HEK293 (cell line): Measurements from ENCODE around the gene MYOM1.

Experiments used
- CTCF ChIA-PET: fragments of 350-600 bp; formaldehyde crosslinking; extraction: SDS; loops from one replicate; lab custom pipeline; 2021; ENCODE audit warnings: antibody characterized with exemption; lab: Yijun Ruan, JAX
- POLR2A ChIA-PET: fragments of 300-600 bp; formaldehyde crosslinking; extraction: SDS; loops from one replicate; lab custom pipeline; 2020; ENCODE audit warnings: antibody characterized with exemption, inconsistent platforms; lab: Yijun Ruan, JAX
- H3K27ac ChIP-seq: fragments of 200-500 bp; sonication (Bioruptor generic); 2 replicates; pipeline ENCODE4 v1.5.1; 2014; ENCODE audit warnings: low read depth, low read length, control low read depth, inconsistent platforms; ENCODE audit errors: extremely low read depth
- H3K36me3 ChIP-seq, 2 experiments: fragments of 200-500 bp in 1 of 2; sonication (Bioruptor generic) in 1 of 2; 1 replicate in 1 of 2; 2 replicates in 1 of 2; pipeline ENCODE4 v1.5.1; 2014 to 2017; ENCODE audit warnings: inconsistent platforms in 2 of 2, low read length in 2 of 2; ENCODE audit not compliant: control insufficient read depth in 2 of 2, insufficient read depth in 1 of 2
- H3K4me1 ChIP-seq: fragments of 200-500 bp; sonication (Bioruptor generic); 2 replicates; pipeline ENCODE4 v1.5.1; 2014; ENCODE audit warnings: mild to moderate bottlenecking, low read length, inconsistent platforms; ENCODE audit not compliant: control insufficient read depth, insufficient read depth
- H3K4me3 ChIP-seq: 2 replicates; pipeline ENCODE4 v1.5.1; 2011; ENCODE audit warnings: low read depth, mild to moderate bottlenecking, control low read depth, low read length, moderate library complexity
- H3K9me3 ChIP-seq: fragments of 200-500 bp; sonication (Bioruptor generic); 2 replicates; pipeline ENCODE4 v1.5.1; 2014; ENCODE audit warnings: low read depth, low read length, inconsistent platforms; ENCODE audit not compliant: control insufficient read depth, insufficient read depth
- EGR2 ChIP-seq: fragments of 450-650 bp; formaldehyde crosslinking; IDR thresholded peaks from 2 replicates; pipeline ENCODE4 v1.5.1; 2016; ENCODE audit warnings: low read depth, missing biosample characterization, missing genetic modification characterization
- GLIS1 ChIP-seq: fragments of 450-650 bp; formaldehyde crosslinking; IDR thresholded peaks from 2 replicates; pipeline ENCODE4 v1.5.1; 2016; ENCODE audit warnings: missing biosample characterization, missing genetic modification characterization
- KLF17 ChIP-seq: fragments of 450-650 bp; formaldehyde crosslinking; IDR thresholded peaks from 2 replicates; pipeline ENCODE4 v1.5.1; 2016; ENCODE audit warnings: missing biosample characterization, missing genetic modification characterization
- PRDM10 ChIP-seq: fragments of 450-650 bp; formaldehyde crosslinking; IDR thresholded peaks from 2 replicates; pipeline ENCODE4 v1.5.1; 2016; ENCODE audit warnings: missing biosample characterization, missing genetic modification characterization
- ZNF138 ChIP-seq: fragments of 450-650 bp; formaldehyde crosslinking; IDR thresholded peaks from 2 replicates; pipeline ENCODE4 v1.5.1; 2016; ENCODE audit warnings: missing biosample characterization, missing genetic modification characterization, borderline replicate concordance
- ZNF146 ChIP-seq: fragments of 450-650 bp; formaldehyde crosslinking; IDR thresholded peaks from 2 replicates; pipeline ENCODE4 v1.5.1; 2016; ENCODE audit warnings: missing biosample characterization, missing genetic modification characterization
- ZNF175 ChIP-seq: fragments of 450-650 bp; formaldehyde crosslinking; IDR thresholded peaks from 2 replicates; pipeline ENCODE4 v1.5.1; 2016; ENCODE audit warnings: missing biosample characterization, missing genetic modification characterization
- ZNF184 ChIP-seq: fragments of 450-650 bp; IDR thresholded peaks from 2 replicates; pipeline ENCODE4 v1.5.1; 2018; ENCODE audit warnings: missing biosample characterization, mild to moderate bottlenecking, missing genetic modification characterization
- ZNF24 ChIP-seq: fragments of 450-650 bp; formaldehyde crosslinking; IDR thresholded peaks from 2 replicates; pipeline ENCODE4 v1.5.1; 2016; ENCODE audit warnings: missing biosample characterization, missing genetic modification characterization
- ZNF292 ChIP-seq: fragments of 450-650 bp; formaldehyde crosslinking; IDR thresholded peaks from 2 replicates; pipeline ENCODE4 v1.5.1; 2016; ENCODE audit warnings: low read depth, missing biosample characterization, missing genetic modification characterization, borderline replicate concordance
- ZNF391 ChIP-seq: fragments of 450-650 bp; formaldehyde crosslinking; IDR thresholded peaks from 2 replicates; pipeline ENCODE4 v1.5.1; 2016; ENCODE audit warnings: low read depth, missing biosample characterization, missing genetic modification characterization, borderline replicate concordance
- ZNF416 ChIP-seq: fragments of 450-650 bp; formaldehyde crosslinking; IDR thresholded peaks from 2 replicates; pipeline ENCODE4 v1.5.1; 2016; ENCODE audit warnings: missing biosample characterization, missing genetic modification characterization
- ZNF529 ChIP-seq: fragments of 450-650 bp; formaldehyde crosslinking; IDR thresholded peaks from 2 replicates; pipeline ENCODE4 v1.5.1; 2017; ENCODE audit warnings: missing genetic modification characterization, missing biosample characterization; ENCODE audit not compliant: insufficient replicate concordance
- ZNF624 ChIP-seq: fragments of 450-650 bp; formaldehyde crosslinking; IDR thresholded peaks from 2 replicates; pipeline ENCODE4 v1.5.1; 2017; ENCODE audit warnings: missing biosample characterization, missing genetic modification characterization
- ZNF660 ChIP-seq: fragments of 450-650 bp; IDR thresholded peaks from 2 replicates; pipeline ENCODE4 v1.5.1; 2018; ENCODE audit warnings: missing biosample characterization, mild to moderate bottlenecking, missing genetic modification characterization
- ZNF707 ChIP-seq: fragments of 450-650 bp; formaldehyde crosslinking; IDR thresholded peaks from 2 replicates; pipeline ENCODE4 v1.5.1; 2016; ENCODE audit warnings: missing biosample characterization, missing genetic modification characterization
- ZNF768 ChIP-seq: fragments of 450-650 bp; formaldehyde crosslinking; IDR thresholded peaks from 2 replicates; pipeline ENCODE4 v1.5.1; 2018; ENCODE audit warnings: missing biosample characterization, mild to moderate bottlenecking, missing genetic modification characterization
- TF ChIP-seq, protein P1 (sequence below): fragments of 450-650 bp; formaldehyde crosslinking; IDR thresholded peaks from 2 replicates; pipeline ENCODE4 v1.5.1; 2016; ENCODE audit warnings: missing biosample characterization, missing genetic modification characterization
- TF ChIP-seq, protein P2 (sequence below): fragments of 450-650 bp; formaldehyde crosslinking; IDR thresholded peaks from 2 replicates; pipeline ENCODE4 v1.5.1; 2016; ENCODE audit warnings: missing biosample characterization, missing genetic modification characterization, borderline replicate concordance
- TF ChIP-seq, protein P3 (sequence below): fragments of 450-650 bp; formaldehyde crosslinking; IDR thresholded peaks from 2 replicates; pipeline ENCODE4 v1.5.1; 2016; ENCODE audit warnings: missing biosample characterization, missing genetic modification characterization

MYOM1 gene

GRCh38 chr18:3150274-3150673, 69.5 kb downstream of the MYOM1 start:
- Histone ChIP-seq H3K36me3 (no peaks in the 10 kb centered on the region), H3K9me3 (no peaks in the 10 kb centered on the region), H3K4me3 (no peak overlapping the region), H3K4me1 (no peaks in the 10 kb centered on the region), H3K27ac (no peak overlapping the region)
- TF ChIP-seq ZNF660 (tag by site-specific recombination) (no peak), KLF17 (tag by site-specific recombination) (no peak), ZNF707 (no peak), ZNF184 (tag by site-specific recombination) (no peak), EGR2 (tag by site-specific recombination) (no peak), ZNF391 (tag by site-specific recombination) (no peak), ZNF138 (tag by site-specific recombination) (no peak), ZNF416 (no peak), PRDM10 (tag by site-specific recombination) (no peak), ZNF292 (no peak), ZNF529 (no peak), GLIS1 (tag by site-specific recombination) (no peak), ZNF146 (tag by site-specific recombination) (no peak), ZNF175 (tag by site-specific recombination) (no peak), ZNF624 (no peak), ZNF768 (tag by site-specific recombination) (no peak), ZNF24 (tag by site-specific recombination) (no peak)
- TF ChIP-seq, protein P1, sequence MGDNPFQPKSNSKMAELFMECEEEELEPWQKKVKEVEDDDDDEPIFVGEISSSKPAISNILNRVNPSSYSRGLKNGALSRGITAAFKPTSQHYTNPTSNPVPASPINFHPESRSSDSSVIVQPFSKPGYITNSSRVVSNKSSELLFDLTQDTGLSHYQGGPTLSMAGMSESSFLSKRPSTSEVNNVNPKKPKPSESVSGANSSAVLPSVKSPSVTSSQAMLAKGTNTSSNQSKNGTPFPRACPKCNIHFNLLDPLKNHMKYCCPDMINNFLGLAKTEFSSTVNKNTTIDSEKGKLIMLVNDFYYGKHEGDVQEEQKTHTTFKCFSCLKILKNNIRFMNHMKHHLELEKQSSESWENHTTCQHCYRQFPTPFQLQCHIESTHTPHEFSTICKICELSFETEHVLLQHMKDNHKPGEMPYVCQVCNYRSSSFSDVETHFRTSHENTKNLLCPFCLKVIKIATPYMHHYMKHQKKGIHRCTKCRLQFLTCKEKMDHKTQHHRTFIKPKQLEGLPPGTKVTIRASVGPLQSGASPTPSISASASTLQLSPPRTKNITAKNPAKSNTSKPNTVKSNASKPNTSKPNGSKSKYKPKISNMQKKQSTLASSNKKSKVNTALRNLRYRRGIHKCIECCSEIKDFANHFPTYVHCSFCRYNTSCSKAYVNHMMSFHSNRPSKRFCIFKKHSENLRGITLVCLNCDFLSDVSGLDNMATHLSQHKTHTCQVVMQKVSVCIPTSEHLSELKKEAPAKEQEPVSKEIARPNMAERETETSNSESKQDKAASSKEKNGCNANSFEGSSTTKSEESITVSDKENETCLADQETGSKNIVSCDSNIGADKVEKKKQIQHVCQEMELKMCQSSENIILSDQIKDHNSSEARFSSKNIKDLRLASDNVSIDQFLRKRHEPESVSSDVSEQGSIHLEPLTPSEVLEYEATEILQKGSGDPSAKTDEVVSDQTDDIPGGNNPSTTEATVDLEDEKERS (tag by site-specific recombination) = no peak
- TF ChIP-seq, protein P2, sequence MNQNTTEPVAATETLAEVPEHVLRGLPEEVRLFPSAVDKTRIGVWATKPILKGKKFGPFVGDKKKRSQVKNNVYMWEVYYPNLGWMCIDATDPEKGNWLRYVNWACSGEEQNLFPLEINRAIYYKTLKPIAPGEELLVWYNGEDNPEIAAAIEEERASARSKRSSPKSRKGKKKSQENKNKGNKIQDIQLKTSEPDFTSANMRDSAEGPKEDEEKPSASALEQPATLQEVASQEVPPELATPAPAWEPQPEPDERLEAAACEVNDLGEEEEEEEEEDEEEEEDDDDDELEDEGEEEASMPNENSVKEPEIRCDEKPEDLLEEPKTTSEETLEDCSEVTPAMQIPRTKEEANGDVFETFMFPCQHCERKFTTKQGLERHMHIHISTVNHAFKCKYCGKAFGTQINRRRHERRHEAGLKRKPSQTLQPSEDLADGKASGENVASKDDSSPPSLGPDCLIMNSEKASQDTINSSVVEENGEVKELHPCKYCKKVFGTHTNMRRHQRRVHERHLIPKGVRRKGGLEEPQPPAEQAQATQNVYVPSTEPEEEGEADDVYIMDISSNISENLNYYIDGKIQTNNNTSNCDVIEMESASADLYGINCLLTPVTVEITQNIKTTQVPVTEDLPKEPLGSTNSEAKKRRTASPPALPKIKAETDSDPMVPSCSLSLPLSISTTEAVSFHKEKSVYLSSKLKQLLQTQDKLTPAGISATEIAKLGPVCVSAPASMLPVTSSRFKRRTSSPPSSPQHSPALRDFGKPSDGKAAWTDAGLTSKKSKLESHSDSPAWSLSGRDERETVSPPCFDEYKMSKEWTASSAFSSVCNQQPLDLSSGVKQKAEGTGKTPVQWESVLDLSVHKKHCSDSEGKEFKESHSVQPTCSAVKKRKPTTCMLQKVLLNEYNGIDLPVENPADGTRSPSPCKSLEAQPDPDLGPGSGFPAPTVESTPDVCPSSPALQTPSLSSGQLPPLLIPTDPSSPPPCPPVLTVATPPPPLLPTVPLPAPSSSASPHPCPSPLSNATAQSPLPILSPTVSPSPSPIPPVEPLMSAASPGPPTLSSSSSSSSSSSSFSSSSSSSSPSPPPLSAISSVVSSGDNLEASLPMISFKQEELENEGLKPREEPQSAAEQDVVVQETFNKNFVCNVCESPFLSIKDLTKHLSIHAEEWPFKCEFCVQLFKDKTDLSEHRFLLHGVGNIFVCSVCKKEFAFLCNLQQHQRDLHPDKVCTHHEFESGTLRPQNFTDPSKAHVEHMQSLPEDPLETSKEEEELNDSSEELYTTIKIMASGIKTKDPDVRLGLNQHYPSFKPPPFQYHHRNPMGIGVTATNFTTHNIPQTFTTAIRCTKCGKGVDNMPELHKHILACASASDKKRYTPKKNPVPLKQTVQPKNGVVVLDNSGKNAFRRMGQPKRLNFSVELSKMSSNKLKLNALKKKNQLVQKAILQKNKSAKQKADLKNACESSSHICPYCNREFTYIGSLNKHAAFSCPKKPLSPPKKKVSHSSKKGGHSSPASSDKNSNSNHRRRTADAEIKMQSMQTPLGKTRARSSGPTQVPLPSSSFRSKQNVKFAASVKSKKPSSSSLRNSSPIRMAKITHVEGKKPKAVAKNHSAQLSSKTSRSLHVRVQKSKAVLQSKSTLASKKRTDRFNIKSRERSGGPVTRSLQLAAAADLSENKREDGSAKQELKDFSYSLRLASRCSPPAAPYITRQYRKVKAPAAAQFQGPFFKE (tag by site-specific recombination) = no peak
- TF ChIP-seq, protein P3, sequence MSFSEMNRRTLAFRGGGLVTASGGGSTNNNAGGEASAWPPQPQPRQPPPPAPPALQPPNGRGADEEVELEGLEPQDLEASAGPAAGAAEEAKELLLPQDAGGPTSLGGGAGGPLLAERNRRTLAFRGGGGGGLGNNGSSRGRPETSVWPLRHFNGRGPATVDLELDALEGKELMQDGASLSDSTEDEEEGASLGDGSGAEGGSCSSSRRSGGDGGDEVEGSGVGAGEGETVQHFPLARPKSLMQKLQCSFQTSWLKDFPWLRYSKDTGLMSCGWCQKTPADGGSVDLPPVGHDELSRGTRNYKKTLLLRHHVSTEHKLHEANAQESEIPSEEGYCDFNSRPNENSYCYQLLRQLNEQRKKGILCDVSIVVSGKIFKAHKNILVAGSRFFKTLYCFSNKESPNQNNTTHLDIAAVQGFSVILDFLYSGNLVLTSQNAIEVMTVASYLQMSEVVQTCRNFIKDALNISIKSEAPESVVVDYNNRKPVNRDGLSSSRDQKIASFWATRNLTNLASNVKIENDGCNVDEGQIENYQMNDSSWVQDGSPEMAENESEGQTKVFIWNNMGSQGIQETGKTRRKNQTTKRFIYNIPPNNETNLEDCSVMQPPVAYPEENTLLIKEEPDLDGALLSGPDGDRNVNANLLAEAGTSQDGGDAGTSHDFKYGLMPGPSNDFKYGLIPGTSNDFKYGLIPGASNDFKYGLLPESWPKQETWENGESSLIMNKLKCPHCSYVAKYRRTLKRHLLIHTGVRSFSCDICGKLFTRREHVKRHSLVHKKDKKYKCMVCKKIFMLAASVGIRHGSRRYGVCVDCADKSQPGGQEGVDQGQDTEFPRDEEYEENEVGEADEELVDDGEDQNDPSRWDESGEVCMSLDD (tag by site-specific recombination) = no peak
- POLR2A ChIA-PET = no interaction called here
- CTCF ChIA-PET = interaction anchor here (0.6 to 1.2 kb wide), 4 partner anchors 21 to 604 kb away, joined by 3 to 4 read pairs (median 3); no protein-coding TSS in a partner anchor
